Thoracic aorta (tissue), 2 donors: ENCODE results near the gene KCNT1. TPM values are rescaled to one million over a fixed set of nuclear protein-coding genes. Genes with fewer than 3 reads are reported as not detected.

ENCODE experiments used
- ATAC-seq: fragments of 150-250 bp; one replicate; pipeline ENCODE4 v1.8.0; 2017; ENCODE audit warnings: low read depth; ENCODE audit not compliant: insufficient number of reproducible peaks, low FRiP score
- DNase-seq: peaks from one replicate; pipeline ENCODE4 v3.0.0-alpha.2; 2020; ENCODE audit warnings: low spot score
- H3K27ac ChIP-seq, 2 donors: fragments of 200-600 bp; sonication (generic); 1 replicate in 1 of 2; 2 replicates in 1 of 2; pipeline ENCODE4 v1.5.1; 2016; ENCODE audit warnings: mild to moderate bottlenecking in 2 of 2, moderate library complexity in 2 of 2
- H3K27me3 ChIP-seq: fragments of 200-600 bp; sonication (generic); replicated peaks from 2 replicates; pipeline ENCODE4 v1.6.0; 2016; ENCODE audit warnings: mild to moderate bottlenecking; ENCODE audit not compliant: insufficient read depth
- H3K36me3 ChIP-seq: fragments of 200-600 bp; sonication (generic); one replicate; pipeline ENCODE4 v1.5.1; 2016
- H3K4me1 ChIP-seq, 2 donors: fragments of 200-600 bp; sonication (generic); 1 replicate in 1 of 2; 2 replicates in 1 of 2; pipeline versions ENCODE4 v1.5.1 to v1.6.0; 2016; ENCODE audit warnings: low read depth in 2 of 2, mild to moderate bottlenecking in 1 of 2; ENCODE audit not compliant: control insufficient read depth in 1 of 2
- H3K4me3 ChIP-seq: fragments of 200-600 bp; sonication (generic); 2 replicates; pipeline ENCODE4 v1.5.1; 2016; ENCODE audit warnings: mild to moderate bottlenecking
- H3K9me3 ChIP-seq: fragments of 200-600 bp; sonication (generic); 2 replicates; pipeline ENCODE4 v1.5.1; 2016
- CTCF ChIP-seq: fragments of 200-600 bp; sonication (generic); IDR thresholded peaks from one replicate; pipeline ENCODE4 v1.5.1; 2019; ENCODE audit warnings: antibody characterized with exemption
- total RNA-seq, 2 donors: library from RNA; depleted of rRNA; stranded (reverse); fragments of >200 nt; gene quantifications; one replicate each; pipeline versions ENCODE4 v1.1.0 to v1.2.3, GENCODE V29; 2016

The KCNT1 gene
- total RNA-seq, 2 donors from 2014 or later = 0.28 to 0.54 TPM

GRCh38 chr9:135716045-135716444 lies 14.1 kb downstream of the KCNT1 start:
- Histone ChIP-seq H3K27me3 (no peaks in the 10 kb centered on the region), H3K4me3 (no peak overlapping the region), H3K27ac (no peak overlapping the region), H3K36me3 (no peaks in the 10 kb centered on the region), H3K9me3 (no peaks in the 10 kb centered on the region), H3K4me1 (no peaks in the 10 kb centered on the region)
- no peak for TF ChIP-seq CTCF
- no peak for ATAC-seq
- no peak for DNase-seq

- Histone ChIP-seq H3K27me3 (no peaks in the 10 kb centered on the region), H3K4me1 (no peaks in the 10 kb centered on the region), H3K9me3 (no peaks in the 10 kb centered on the region), H3K36me3 (no peaks in the 10 kb centered on the region), H3K4me3 (no peak overlapping the region), H3K27ac (no peak overlapping the region)
- ATAC-seq = no peak
- DNase-seq = no peak
- no peak for TF ChIP-seq CTCF
Measured at GRCh38 chr9:135717410-135717809, 15.4 kb downstream of the KCNT1 start.

- Histone ChIP-seq H3K9me3 (no peaks in the 10 kb centered on the region), H3K4me1 (no peaks in the 10 kb centered on the region), H3K27ac (no peak overlapping the region), H3K4me3 (no peak overlapping the region), H3K27me3 (no peaks in the 10 kb centered on the region), H3K36me3 (no peaks in the 10 kb centered on the region)
- no peak for DNase-seq
- no peak for ATAC-seq
- TF ChIP-seq CTCF = no peak
Measured at GRCh38 chr9:135718616-135719015, 16.6 kb downstream of the KCNT1 start.

- H3K27ac ChIP-seq = no peak overlapping the region
- no peak for TF ChIP-seq CTCF
- no peak for ATAC-seq
- no peaks in the 10 kb centered on the region for H3K36me3 ChIP-seq
- no peaks in the 10 kb centered on the region for H3K9me3 ChIP-seq
- no peaks in the 10 kb centered on the region for H3K27me3 ChIP-seq
- no peak overlapping the region for H3K4me3 ChIP-seq
- no peak for DNase-seq
- H3K4me1 ChIP-seq = no peaks in the 10 kb centered on the region
Measured at GRCh38 chr9:135719472-135719871, 17.5 kb downstream of the KCNT1 start.

GRCh38 chr9:135722365-135722764 lies 20.4 kb downstream of the KCNT1 start:
- TF ChIP-seq CTCF = no peak
- no peak overlapping the region for H3K27ac ChIP-seq
- H3K9me3 ChIP-seq = no peaks in the 10 kb centered on the region
- ATAC-seq (no peak), DNase-seq (no peak)
- H3K36me3 ChIP-seq = no peaks in the 10 kb centered on the region
- no peaks in the 10 kb centered on the region for H3K27me3 ChIP-seq
- no peak overlapping the region for H3K4me3 ChIP-seq
- no peaks in the 10 kb centered on the region for H3K4me1 ChIP-seq
